ENCODE measurements around the gene MUSTN1. TPM values are rescaled to one million over a fixed set of nuclear protein-coding genes. Genes with fewer than 3 reads are reported as not detected.

The MUSTN1 gene
- total and polyA plus RNA-seq, 2 of the 13 experiments (the other 11 are each of a cell fraction or from before 2014, with no cell fraction given), result 0.84 to 1.4 TPM

- TF ChIP-seq ZBTB10 (CRISPR knock-in tag; IDR thresholded peaks at IDR 0.05; ENCODE audit: borderline replicate concordance), result peak; percentile 91; the same call in 1 of the 2 replicates
- peak; percentile 96 for TF ChIP-seq ETV5 (CRISPR knock-in tag; IDR thresholded peaks at IDR 0.05; ENCODE audit: borderline replicate concordance)
- TF ChIP-seq MAZ (IDR thresholded peaks at IDR 0.05; ENCODE audit: borderline replicate concordance, low read depth, low read length), result 0 out of 2 replicates have a peak, but pooled peaks have one; percentile 13
- peak; percentile 41; the same call in 1 of the 2 replicates for TF ChIP-seq MAZ (CRISPR knock-in tag; IDR thresholded peaks at IDR 0.05; ENCODE audit: low read depth)
- TF ChIP-seq CHCHD3 (CRISPR knock-in tag; IDR thresholded peaks at IDR 0.05), result no peak
- TF ChIP-seq KAT2B (IDR thresholded peaks at IDR 0.05; ENCODE audit: borderline replicate concordance, low read depth, low read length), result no peak
- peak; percentile 68; the same call in 1 of the 2 replicates for TF ChIP-seq HMG20A (CRISPR knock-in tag; IDR thresholded peaks at IDR 0.05; ENCODE audit: borderline replicate concordance)
- peak; percentile 37; the same call in 1 of the 2 replicates for TF ChIP-seq PAF1 (CRISPR knock-in tag; IDR thresholded peaks at IDR 0.05)
- TF ChIP-seq ZNF362 (CRISPR knock-in tag; IDR thresholded peaks at IDR 0.05; ENCODE audit: borderline replicate concordance), result peak; percentile 97
- no peak for TF ChIP-seq ZNF646 (CRISPR knock-in tag; IDR thresholded peaks at IDR 0.05)
- TF ChIP-seq ZNF547 (CRISPR knock-in tag; IDR thresholded peaks at IDR 0.05), result 0 out of 2 replicates have a peak, but pooled peaks have one; percentile 61
- TF ChIP-seq KLF12 (CRISPR knock-in tag; IDR thresholded peaks at IDR 0.05; ENCODE audit: borderline replicate concordance), result peak; percentile 19; the same call in 1 of the 2 replicates
- TF ChIP-seq KMT2A (CRISPR knock-in tag; IDR thresholded peaks at IDR 0.05), result no peak
- TF ChIP-seq PAXIP1 (CRISPR knock-in tag; conservative IDR thresholded peaks at IDR 0.05), result peak; percentile 95
These were observed 39.4 kb downstream of the MUSTN1 start (continued) for GRCh38 chr3:52795298-52795900.
